GM18868 (cell line): ENCODE measurements around the gene C10orf105.
A peak's percentile ranks its signal among the peaks of the same experiment; 100 is the strongest.

Experiments used
- ATAC-seq: cut with Tn5 transposase; IDR thresholded peaks from one replicate; pipeline ENCODE4 v1.9.1; 2021; ENCODE audit warnings: mild to moderate bottlenecking, moderate library complexity; ENCODE audit not compliant: unreplicated experiment

Gene C10orf105

DNA sequence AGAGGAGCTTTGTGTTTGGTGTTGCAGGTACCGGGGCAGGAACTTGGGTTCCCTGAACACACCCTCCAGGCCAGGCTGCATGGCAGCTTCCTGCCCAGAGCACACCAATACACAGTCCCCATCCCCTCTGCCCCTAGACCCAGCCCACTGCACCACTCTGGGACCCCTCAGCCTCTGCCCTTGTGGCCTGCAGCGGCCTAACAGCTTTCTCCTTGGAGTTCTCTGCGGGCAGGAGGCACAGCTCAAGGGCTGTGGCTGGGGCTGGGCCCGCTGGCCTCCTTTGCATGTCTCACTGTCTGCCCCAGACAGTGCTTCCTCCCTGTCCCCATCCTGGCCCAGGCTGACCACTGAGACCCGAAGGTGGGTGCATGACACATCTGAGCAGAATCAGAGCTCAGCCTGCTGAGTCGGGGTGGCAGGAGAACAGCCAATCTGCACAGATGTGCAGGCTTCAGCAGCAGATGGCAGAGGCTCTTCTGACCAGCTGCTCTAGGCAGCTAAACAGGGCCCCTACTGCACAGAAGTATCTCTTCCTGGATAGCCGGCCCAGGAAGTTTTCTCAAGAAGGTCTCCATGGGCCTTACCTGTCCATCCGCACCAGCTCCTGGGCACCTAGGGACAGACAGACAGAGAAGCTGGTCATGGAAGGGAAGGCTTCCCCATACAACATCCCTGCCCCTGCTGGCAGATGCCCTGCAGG lies 33.0 kb upstream of the C10orf105 start:
- no peak for ATAC-seq

DNA sequence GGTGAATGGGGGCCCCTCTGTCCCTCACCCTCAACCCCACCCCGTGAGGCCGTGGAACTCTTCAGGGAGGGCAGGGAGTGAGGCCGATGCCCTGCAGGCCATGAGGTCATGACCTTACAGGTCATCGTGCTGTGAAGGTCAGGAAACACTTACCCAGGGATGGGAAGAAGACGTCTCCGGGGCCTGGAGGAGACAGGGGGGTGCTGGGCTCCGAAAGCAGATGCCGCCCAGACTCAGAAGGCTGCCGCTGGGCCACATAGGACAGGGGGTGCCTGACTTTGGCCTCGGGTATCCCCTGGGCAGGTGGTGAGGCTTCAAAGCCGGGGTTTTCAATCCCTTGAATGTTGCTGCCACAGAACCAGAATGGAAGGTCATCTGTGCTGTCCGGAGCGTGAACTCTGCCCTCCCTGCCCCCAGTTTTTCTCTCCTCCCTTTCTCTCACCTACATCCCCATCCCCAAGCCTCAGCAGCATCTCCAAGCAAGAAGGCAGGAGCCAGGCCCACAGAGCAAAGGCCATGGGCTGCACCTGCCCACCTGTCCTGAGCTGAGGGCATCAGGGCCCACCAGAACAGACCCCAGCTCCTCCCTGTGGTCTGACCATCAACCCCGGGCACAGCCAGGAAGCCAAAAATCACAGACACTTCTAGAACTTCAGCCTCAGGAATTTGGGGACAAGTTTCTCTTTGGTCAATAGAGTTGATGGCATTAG lies 32.1 kb upstream of the C10orf105 start:
- ATAC-seq = no peak

DNA sequence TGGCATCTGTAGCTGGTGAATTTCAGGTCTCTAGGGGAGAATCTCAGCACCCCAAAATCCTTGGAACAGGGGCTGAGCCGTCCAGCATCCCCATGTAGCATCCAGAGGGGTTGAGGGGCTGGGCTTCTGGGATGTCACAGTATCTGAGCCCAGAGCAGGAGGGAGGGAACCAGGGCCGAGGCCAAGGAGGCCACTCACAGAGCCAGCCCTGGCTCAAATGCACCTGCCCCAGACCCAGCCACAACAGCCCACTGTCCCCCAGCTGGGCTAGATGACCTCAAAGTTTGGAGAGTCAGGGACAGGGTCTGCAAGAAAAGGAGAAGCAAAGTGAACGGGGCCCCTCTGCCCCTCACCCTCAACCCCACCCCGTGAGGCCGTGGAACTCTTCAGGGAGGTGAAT lies 31.4 kb upstream of the C10orf105 start:
- ATAC-seq = no peak

DNA sequence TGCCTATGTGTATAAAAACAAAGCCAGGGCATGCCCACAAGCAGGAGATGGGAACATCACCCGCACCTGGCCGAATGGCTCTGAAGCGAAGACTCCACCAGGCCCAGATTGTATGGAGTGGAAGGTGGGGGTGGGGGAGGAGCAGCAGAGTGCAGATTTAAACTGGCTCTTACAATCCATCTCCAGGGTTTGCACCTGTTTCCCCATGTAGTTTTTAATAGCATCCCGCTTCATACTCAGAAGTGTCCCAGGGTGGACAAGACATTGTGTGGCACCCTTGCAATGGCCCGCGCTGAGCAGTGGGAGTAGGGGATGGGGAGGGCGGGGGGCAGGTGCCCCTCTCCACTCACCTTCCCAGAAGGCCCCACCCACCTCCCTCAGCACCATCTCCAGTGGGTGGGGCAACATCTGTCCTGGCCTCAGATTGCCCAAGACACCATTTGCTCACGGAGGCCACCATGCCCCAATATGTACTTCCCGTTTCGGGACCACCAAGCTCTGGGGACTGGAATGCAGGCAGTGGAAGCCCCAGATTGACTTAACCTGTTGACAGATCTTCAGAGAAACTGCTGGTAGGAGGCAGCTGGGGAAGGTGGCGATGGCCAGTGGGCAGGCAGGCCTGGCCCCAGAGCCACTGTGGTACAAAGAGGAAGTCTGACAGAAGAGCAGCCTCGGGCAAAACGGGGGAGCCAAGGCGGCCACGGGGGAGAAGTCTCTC lies 30.7 kb upstream of the C10orf105 start:
- no peak for ATAC-seq

DNA sequence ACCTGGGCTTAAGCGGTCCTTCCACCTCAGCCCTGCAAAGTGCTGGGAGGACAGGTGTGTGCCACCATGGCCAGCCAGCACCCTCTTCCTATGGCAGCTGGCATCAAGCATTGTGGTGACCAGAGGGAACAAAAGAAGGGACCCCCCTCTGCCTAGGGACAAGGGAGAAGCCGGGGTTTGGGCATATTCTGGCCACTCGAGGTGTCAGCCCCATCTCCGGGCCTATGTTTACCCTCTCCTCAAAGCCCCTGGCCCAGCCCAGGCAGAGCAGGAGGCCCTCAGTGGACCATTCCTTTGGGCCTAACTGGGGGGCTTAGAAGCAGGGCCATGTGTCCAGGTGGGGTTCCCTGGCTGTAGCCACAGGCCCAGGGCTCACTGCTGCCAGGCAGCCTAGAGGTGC lies 29.8 kb upstream of the C10orf105 start:
- ATAC-seq = no peak

DNA sequence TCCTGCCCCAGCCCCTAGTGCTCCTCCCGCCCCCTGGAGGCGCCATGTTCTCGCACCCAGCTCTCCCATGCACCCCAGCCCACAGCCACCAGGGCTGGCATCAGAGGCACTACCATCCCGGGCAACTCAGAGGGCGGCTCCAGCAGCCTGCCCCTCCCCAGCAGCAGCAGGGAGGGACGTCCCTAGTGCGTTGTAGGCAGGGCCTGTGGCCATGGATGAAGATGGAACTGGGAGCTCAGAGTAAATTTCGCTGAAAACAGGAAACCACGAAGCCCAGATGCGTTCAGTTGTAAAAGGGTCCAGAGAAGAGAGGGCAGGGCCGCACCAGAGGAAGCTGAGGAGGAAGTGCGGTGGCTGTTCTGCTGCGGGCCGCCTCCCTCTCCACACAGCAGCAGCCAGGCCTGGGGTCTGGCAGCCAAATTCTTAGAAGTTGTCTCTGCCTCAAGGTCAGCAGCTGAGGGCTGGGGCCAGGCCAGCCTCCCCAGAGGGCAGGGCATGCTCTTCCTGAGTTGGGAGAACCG lies 29.2 kb upstream of the C10orf105 start:
- peak; percentile 42 for ATAC-seq

DNA sequence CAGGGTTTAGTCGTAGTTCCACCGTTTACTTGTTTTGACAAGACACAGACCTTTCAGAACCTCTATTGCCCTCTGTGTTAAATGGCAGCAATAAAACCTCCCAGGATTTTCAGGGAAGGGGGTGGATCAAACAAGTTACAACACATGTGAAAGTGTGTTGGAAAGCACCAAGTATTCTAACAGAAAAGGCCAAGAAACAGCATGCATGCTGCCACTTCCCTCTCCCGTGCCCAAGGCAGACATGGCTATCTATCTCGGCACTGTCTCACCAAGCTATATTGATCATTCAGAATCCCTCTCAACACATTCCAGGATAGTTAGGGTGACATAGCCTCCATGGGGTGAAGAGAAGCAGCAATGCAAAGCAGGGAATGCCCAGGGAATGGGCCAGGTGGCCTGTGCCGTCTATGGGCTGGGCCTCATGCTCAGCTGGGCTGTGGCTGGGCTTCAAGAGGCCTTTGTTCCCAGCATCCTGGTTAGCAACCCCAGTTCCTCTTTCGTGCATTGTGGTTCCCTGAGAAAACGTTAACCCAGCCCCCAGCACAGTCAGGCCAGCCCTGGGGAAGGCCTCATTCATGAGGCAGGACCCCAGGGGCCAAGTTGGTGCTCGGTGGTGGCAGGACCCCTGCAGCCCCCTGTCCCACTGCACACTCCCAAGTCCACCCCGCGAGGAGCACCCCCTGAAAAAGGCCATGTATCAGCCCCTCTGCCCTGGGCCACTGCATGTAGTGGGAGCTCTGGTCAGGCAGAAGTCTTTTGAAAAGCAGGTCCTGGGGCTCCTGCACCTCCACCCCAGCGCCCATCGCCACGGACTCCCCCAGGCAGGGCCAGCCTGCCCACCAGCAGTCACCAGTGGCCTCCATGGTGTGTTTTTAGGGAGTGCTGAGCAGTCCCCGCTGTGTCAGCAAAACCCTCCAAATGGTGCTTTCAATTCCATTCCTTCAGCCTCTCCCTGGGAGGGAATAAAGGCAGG lies 28.3 kb upstream of the C10orf105 start:
- peak; percentile 43 for ATAC-seq

DNA sequence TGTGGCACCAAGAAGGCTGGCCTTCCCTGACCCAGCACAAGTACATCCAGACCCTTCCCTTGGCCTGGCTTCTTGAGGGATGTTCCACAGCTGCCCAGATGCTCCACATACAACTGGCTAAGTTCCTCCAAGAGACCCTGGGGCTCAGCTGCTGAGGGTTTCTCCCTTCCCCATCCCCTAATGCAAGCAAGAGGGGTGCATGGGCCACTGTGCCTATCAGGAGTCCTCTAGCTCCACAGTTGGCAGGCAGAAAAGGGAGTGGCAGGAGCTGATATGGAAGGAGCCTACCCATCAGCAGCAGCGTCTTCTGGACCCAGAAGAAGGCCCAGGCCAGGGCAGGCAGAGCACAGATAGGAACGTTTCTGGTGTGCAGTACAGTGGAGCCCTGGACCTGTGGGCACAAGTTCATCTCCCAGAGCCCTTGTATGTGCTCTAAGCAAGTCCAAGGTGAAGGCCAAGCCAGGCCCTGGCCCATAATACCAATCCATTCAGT lies 27.5 kb upstream of the C10orf105 start:
- ATAC-seq = no peak

DNA sequence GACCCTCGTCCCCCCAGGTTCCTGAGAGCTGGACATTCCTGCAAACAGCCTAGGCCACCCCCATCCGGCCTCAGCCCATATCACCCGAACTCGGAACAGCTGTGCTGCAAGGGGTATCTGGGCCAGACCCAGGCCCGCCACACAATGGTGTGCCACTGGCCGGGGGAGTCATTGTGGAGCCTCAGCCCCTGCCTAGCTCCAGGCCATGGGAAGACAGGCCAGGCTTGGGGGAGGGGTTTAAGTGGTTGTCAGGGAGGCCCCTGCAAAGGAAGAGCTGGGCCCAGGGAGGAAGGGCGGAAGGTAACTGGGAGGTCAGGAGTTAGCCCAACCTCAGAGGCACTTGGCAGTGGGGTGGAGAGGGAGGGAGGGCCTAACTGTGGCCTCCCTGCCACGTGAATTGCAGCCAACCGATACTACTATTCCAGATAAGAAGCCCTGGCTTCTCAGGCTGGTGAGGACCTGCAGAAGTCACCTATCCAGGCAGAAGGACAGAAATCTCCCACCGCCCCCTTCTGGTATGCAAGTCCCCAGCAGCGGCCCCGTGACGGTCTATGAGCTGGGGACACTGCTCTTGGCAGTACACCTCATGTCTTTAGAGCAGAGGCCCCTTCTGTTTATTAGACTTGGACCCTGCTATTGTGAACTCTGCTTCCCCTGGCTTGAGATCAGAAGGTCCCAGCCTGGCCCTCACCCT lies 26.9 kb upstream of the C10orf105 start:
- no peak for ATAC-seq

DNA sequence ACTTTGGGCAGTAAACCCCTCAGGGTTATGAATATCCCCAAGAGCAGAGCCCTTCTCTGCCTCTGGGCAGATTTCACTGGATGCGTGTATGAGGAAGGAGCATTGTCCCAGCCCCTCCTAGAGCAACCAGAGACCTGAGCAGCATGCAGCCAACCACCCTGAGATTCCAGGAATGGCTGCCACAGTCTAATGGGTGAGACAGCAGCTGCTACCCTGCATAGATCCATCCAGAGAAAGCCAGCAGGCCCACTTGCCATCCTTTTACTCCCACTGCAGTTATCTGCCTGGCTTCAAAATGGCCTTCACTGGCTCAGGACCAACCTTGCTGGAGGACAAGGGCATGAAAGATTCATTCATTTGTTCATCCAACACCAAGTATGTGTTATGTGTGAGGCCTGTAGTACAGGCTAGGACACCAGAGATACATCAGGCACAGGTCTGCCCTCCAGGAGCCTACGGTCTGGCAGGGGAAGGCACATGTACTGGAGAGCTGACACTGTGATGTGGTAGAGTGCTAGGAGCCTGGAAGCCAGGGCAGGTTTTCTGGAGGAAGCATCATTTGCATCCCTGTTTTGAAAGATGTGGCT lies 26.2 kb upstream of the C10orf105 start:
- ATAC-seq = no peak

DNA sequence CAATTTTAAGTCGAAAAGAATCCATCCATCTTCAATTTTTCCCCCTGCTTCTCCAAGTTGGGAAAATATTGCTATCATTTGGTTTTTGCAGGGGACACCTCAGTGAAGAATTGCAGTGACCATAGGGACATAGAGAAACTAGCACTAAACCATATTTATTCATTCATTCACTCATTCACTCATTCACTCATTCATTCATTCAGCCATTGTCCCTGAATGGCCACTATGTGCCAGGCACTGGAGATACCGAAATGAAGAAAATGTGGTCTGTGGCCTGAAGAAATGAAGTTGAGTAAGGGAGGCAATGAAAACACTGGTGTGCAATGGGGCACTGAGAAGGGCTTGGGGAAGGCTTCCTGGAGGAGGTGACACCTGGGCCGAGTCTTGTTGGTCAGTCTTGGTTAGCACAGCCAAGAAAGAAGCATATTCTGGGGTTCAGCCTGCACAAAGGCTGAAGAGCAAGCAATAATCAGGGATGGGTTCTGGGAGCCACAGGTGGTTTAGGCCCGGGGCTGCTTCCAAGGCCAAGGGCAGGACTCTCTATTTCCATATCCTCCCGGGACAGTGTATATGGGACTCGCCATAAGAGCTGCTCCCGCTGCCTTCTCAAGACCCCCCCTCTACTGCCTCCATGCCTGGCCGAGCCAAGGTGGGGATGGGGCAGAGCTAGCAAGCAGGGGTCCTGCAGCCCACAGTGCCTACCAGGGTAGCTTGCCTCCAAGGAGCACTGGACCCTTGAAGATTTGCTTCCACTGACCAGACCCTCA lies 25.5 kb upstream of the C10orf105 start:
- no peak for ATAC-seq

DNA sequence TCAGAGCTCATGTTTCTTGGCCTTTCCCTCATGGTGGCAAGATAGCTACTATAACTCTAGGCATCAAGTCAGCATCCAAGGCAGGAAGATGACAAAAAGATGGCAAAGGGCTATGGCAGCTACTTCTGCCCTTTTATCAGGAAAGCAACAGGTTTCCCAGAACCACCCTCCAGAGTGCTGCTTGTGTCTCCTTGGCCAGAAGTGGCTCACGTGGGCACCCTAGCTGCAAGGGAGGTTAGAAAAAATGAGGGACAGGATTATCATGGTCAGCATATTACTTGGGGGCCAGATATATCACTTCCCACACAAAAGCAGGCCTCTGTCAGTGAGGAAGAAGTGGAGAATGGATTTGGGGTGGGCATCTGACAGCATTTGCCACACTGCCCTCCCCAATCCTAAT lies 24.3 kb upstream of the C10orf105 start:
- ATAC-seq = no peak

DNA sequence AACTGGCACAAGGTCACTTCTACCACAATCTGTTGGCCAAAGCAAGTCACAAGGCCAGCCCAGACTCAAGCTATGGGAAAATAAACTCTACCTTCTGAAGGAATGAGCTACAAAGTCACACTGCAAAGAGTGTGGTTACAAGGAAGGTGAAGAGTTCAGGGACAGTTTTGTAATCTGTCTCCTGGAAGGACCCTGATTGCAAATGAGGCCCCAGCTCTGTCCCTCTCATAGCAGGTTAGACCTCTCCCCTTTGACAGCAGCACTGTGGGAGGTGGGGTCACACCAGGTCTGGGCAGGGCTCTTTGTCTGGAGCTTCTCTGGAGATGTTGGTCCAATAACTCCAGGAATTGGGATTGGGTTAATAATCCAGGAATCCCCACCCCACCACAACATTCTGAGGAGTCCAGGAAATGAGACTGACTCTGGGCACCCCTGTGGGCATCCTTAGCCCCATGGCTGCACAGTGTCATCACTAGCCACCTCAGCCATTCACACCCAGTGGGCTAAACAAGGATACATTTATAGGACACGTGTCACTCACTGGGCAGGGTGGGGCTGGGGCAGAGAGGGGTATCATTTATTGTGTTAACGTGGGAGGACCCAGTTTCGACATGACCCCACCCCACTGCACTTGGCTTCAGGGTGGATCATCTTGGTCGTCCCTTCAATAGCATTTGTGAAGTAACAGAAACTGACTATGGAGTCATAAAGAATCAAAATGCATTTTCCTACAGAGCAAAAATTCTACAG lies 23.7 kb upstream of the C10orf105 start:
- ATAC-seq = no peak

DNA sequence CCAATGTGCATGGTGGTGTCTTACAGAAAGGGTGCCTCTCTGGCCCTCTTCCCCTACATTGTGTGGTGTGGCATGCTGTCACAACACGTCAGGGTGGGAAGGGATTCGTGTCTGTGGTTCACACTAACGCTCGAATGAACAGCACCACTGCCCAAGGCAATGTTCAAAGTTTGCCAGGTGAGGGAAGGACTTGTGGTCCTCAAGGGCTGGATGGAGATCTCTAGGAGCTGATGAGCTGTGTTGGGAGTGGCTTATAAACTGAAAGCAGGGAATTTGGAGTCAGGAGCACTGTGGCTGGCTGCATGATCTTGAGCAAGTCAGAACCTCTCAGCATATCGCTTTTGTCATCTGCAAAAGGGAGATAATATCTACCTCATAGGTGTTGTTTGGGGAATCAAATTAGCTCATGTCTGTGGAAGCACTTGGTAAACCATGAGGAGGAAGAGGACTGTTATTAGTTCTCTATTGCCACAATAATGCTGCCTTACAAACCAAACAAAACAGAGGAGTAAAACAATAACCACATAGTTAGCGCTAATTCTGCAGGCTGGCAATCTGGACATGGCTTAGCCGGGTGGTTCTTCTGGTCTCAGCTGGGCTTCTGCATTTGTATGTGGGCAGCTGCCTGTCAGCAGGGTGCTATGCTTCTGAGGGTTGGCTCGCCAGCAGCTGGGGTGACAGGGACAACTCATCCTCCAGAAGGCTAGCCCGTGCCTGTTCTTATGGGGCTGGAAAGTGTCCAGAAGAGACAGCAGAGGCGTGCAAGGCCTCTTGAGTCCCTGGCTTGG lies 22.9 kb upstream of the C10orf105 start:
- no peak for ATAC-seq

DNA sequence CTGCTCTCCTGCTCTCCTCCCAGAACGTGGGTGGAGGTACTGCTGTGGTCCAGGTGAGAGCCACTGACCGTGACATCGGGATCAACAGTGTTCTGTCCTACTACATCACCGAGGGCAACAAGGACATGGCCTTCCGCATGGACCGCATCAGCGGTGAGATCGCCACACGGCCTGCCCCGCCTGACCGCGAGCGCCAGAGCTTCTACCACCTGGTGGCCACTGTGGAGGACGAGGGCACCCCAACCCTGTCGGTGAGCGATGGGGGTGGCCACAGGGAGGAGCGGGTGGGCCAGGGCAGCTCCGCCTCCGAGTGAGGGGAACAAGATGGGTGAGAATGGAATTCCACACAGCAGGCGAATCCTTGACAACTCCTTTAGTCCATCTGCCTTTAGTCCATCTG lies 22.1 kb upstream of the C10orf105 start:
- ATAC-seq = no peak

DNA sequence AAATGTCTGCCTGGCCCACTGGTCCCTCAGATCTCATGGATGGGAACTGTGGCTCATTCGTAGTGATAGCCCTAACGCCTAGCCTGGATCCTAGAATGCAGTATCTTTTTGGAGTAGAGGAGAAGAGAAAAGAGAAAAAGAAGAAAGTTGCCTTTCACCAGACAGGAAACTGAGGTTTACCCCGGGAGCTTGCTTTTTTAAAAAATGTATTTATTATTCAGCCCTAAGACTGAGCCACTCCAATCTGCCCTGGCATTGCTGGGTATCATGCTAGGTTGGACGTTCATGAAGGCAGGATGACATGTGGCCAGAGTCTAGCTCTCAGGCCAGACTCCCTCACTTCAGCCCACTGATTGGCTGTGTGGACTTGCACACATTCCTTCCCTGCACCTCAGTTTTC lies 21.5 kb upstream of the C10orf105 start:
- ATAC-seq = no peak

DNA sequence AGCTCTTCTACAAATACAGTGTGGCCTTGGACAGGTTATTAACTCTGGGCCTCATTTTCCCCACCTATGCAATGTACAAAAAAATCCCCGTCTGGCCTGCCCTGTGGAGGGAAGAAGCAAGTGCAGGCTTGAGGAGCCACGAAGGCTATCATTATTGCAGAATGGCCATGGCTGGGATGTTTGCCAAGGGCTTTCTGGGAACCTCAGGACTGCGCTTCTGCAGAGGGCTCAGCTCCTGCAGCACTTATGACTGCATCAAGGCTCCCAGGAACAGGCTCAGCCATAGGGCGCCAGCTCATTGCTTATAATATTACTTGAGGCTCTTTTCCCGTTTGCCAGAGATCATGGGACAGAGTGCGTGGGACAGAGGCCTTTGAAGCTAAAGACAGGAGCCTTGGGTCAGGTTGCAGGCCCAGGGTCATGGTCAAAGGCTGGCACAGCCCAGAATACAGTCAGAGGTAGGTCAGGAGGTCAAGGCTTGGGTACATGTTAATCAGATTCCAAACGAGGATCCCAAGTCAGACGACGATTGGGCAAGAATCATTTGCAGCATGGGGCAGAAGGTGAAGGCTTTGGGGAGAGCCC lies 20.6 kb upstream of the C10orf105 start:
- no peak for ATAC-seq
